OCI-LY1 (cell line): ENCODE measurements around the gene ZNF687.
A peak's percentile ranks its signal among the peaks of the same experiment; 100 is the strongest.

Experiments used
- H2AFZ ChIP-seq: fragments of 200-600 bp; sonication (generic), shearing (Covaris generic); 2 replicates; pipeline ENCODE4 v1.6.0; 2014; ENCODE audit warnings: antibody characterized with exemption, mild to moderate bottlenecking, low read length
- H3F3A ChIP-seq: fragments of 200-600 bp; sonication (generic), shearing (Covaris generic); 2 replicates; pipeline ENCODE4 v1.6.0; 2014; ENCODE audit warnings: mild to moderate bottlenecking, antibody characterized with exemption, low read length, moderate library complexity; ENCODE audit not compliant: insufficient read depth
- H3K27ac ChIP-seq: fragments of 200-600 bp; sonication (generic); 2 replicates; pipeline ENCODE4 v1.5.1; 2014; ENCODE audit warnings: low read length, mixed run types, mild to moderate bottlenecking, low read depth; ENCODE audit not compliant: poor library complexity, severe bottlenecking
- H3K27me3 ChIP-seq: fragments of 200-600 bp; sonication (generic); 2 replicates; pipeline ENCODE4 v1.6.0; 2014; ENCODE audit warnings: antibody characterized with exemption, mild to moderate bottlenecking, low read length, moderate library complexity; ENCODE audit not compliant: insufficient read depth
- H3K36me3 ChIP-seq: fragments of 200-600 bp; sonication (generic); 2 replicates; pipeline ENCODE4 v1.6.1; 2014; ENCODE audit warnings: mild to moderate bottlenecking, antibody characterized with exemption, low read length, moderate library complexity, mixed read lengths; ENCODE audit not compliant: insufficient read depth
- H3K4me1 ChIP-seq: fragments of 200-600 bp; sonication (generic); 2 replicates; pipeline ENCODE4 v1.5.1; 2014; ENCODE audit warnings: mild to moderate bottlenecking, low read length, moderate library complexity; ENCODE audit not compliant: insufficient read depth, severe bottlenecking
- H3K4me2 ChIP-seq: fragments of 200-600 bp; sonication (generic), shearing (Covaris generic); 2 replicates; pipeline ENCODE4 v1.6.1; 2014; ENCODE audit warnings: low read length
- H3K4me3 ChIP-seq: fragments of 200-600 bp; sonication (generic); 2 replicates; pipeline ENCODE4 v1.5.1; 2014; ENCODE audit warnings: low read length, low read depth, mild to moderate bottlenecking, mixed read lengths; ENCODE audit not compliant: poor library complexity, severe bottlenecking
- H3K79me2 ChIP-seq: fragments of 200-600 bp; shearing (Covaris generic); 2 replicates; pipeline ENCODE4 v1.6.1; 2016; ENCODE audit warnings: mixed run types, low read length, mixed read lengths; ENCODE audit not compliant: insufficient read depth
- H3K9ac ChIP-seq: fragments of 200-600 bp; sonication (generic), shearing (Covaris generic); 2 replicates; pipeline ENCODE4 v1.6.1; 2014; ENCODE audit warnings: mild to moderate bottlenecking, low read length, mixed read lengths
- H3K9me2 ChIP-seq: fragments of 200-600 bp; sonication (generic), shearing (Covaris generic); 2 replicates; pipeline ENCODE4 v1.6.1; 2014; ENCODE audit warnings: low read depth, mild to moderate bottlenecking, low read length, mixed read lengths
- H3K9me3 ChIP-seq: fragments of 200-600 bp; shearing (Covaris generic); 2 replicates; pipeline ENCODE4 v1.6.1; 2014; ENCODE audit warnings: low read length, mixed read lengths
- H4K20me1 ChIP-seq: fragments of 200-600 bp; sonication (generic), shearing (Covaris generic); 2 replicates; pipeline ENCODE4 v1.6.0; 2016; ENCODE audit warnings: mild to moderate bottlenecking, low read length; ENCODE audit not compliant: insufficient read depth
- CTCF ChIP-seq: fragments of 200-600 bp; sonication (generic), shearing (Covaris generic); IDR thresholded peaks from 2 replicates; pipeline ENCODE4 v1.5.1; 2017; ENCODE audit warnings: mild to moderate bottlenecking, antibody characterized with exemption, low read length, moderate library complexity, mixed read lengths
- EZH2 ChIP-seq: fragments of 200-600 bp; sonication (generic), shearing (Covaris generic); IDR thresholded peaks from 2 replicates; pipeline ENCODE4 v1.8.0; 2017; ENCODE audit warnings: borderline replicate concordance, mixed run types, mild to moderate bottlenecking, antibody characterized with exemption, low read length, moderate library complexity, mixed read lengths

Gene ZNF687

DNA sequence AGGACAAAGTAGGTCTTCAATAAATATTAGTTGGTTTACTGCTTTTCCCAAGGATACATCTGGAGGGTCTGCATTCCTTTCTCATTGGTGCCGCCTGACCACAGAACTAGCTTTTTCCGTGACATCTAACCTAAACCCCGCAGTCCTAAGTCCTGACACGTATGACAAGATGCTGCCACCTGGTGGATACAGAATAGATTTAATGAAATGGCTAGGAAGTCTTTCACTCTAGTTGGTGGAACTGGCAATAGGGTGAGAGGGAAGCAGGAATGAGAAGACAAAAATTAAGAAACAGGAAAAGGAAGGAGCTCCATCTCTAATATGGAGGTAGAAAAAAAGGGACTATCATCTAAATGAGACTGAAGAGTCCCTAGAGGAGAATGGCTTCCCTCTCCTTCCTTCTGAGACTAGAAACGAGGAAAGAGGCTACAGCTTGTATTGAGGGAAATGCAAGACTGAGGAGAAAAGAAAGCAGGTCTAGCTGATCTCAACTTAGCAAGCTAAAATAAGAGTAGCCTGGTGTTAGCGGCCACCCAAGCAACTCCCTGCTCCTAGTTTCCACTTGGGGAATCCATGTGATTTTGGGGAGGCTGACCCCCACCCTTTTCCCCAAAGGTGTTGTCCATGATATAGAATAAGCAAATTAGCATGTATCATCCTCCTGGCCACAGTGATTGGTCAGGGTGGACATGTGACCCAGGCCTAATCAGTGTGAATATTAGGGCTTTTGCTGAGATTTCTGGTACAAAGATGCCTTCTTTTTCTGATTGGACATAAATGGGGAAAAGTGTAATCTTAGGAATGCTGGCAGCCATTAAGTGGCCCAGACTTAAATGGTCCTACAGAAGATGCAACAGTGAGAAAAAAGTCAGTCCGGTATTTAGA, 59.0 kb downstream of the ZNF687 start:
- Histone ChIP-seq H2AFZ (no peak overlapping the region), H3K9ac (no peak overlapping the region), H3K27ac (peak overlapping the region; percentile 60), H3K9me2 (no peaks in the 10 kb centered on the region), H3K4me3 (no peak overlapping the region), H3F3A (peaks cover 7% of the 10 kb centered on the region; the same call in 1 of the 2 replicates), H3K4me1 (peaks cover 20% of the 10 kb centered on the region), H4K20me1 (no peaks in the 10 kb centered on the region), H3K36me3 (peaks cover 48% of the 10 kb centered on the region), H3K4me2 (no peak overlapping the region), H3K79me2 (no peaks in the 10 kb centered on the region), H3K27me3 (no peaks in the 10 kb centered on the region), H3K9me3 (no peaks in the 10 kb centered on the region)
- TF ChIP-seq CTCF = peak; percentile 78
- no peak for TF ChIP-seq EZH2
